ENCODE results near the gene ZCWPW1. TPM values are rescaled to one million over a fixed set of nuclear protein-coding genes. Genes with fewer than 3 reads are reported as not detected.

Gene ZCWPW1
- total RNA-seq, 3 donors from 2014 or later, result 3.9 to 12.6 (median 8.6) TPM

DNA sequence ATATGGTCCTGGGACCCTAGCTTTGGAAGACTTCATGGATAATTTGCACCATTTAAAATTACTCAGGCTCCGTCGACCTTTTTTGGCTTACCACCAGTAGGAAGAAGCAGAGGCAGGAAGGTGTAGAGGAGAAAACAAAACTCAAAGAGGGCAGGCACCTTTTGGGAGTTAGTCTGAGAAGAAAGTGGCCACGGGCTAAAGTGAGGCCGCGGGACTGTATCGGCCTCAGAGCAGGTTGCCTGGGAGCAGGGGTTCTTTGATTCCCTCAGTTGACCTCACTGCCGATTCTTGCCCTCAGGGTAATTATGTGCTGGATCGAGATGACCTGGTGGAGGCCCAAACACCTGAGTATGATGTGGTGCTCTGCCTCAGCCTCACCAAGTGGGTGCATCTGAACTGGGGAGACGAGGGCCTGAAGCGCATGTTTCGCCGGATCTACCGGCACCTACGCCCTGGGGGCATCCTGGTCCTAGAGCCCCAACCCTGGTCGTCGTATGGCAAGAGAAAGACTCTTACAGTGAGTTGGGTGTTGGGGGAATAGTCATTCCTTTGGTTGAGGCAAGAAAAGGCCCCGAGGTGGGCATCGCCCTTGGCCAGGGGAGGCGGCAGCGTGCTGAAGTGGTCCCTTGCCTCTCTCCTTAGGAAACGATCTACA, 4.2 kb upstream of the ZCWPW1 start:
- peak overlapping the region; percentile 76 to 99 for H3K27ac ChIP-seq
- H3K4me3 ChIP-seq, result peak overlapping the region in 1 of 3 donors; percentile 98
- H3K4me1 ChIP-seq, result peaks cover 8 to 33% of the 10 kb centered on the region in 2 donors
- no peaks in the 10 kb centered on the region for H3K36me3 ChIP-seq
- intact Hi-C loops (cut with DNase I; ENCODE audit: low total_unique reads), result no loop called here
- no peaks in the 10 kb centered on the region for H3K27me3 ChIP-seq
- no peak for DNase-seq (ENCODE audit: low spot score in 2 of 2)
- no peak for TF ChIP-seq POLR2A (IDR thresholded peaks at IDR 0.05)
- TF ChIP-seq POLR2AphosphoS5 (IDR thresholded peaks at IDR 0.05), result no peak
- TF ChIP-seq CTCF (IDR thresholded peaks at IDR 0.05), result no peak
- H3K9me3 ChIP-seq, result no peaks in the 10 kb centered on the region

DNA sequence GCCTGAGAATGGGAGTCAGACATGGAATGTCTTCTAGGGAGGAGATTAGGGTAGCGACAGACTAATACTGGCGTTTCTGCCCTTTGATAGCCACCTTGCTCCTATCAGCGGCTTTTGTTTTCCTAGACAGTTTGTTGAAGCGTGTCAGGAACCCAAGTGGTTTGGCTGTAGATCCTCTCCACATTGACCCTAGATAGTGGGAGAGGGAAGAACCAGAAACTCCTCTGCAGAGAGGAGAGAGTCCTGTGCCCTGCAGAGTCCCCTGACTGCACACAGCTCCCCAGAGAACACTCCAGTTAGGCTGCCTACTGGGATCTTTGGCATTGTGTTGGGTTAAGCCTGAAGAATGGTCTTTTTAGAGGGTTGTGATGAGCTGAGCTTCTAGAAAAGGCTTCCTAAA, 3.5 kb upstream of the ZCWPW1 start:
- TF ChIP-seq POLR2AphosphoS5 (IDR thresholded peaks at IDR 0.05) (no peak), POLR2A (IDR thresholded peaks at IDR 0.05) (no peak), CTCF (IDR thresholded peaks at IDR 0.05) (no peak)
- H3K27me3 ChIP-seq, result no peaks in the 10 kb centered on the region
- DNase-seq (ENCODE audit: low spot score in 2 of 2), result no peak
- H3K27ac ChIP-seq, result peak overlapping the region; percentile 99 to 100
- no peaks in the 10 kb centered on the region for H3K36me3 ChIP-seq
- H3K4me1 ChIP-seq, result peaks cover 8 to 33% of the 10 kb centered on the region in 2 donors
- H3K4me3 ChIP-seq, result peak overlapping the region in 1 of 3 donors; percentile 98
- H3K9me3 ChIP-seq, result no peaks in the 10 kb centered on the region
- intact Hi-C loops (cut with DNase I; ENCODE audit: low total_unique reads), result no loop called here

- H3K27me3 ChIP-seq, result no peaks in the 10 kb centered on the region
- peak overlapping the region in 2 of 3 donors; percentile 88 to 98 for H3K4me3 ChIP-seq
- H3K4me1 ChIP-seq, result peaks cover 8 to 33% of the 10 kb centered on the region in 2 donors
- peak overlapping the region; percentile 99 to 100 for H3K27ac ChIP-seq
- H3K36me3 ChIP-seq, result no peaks in the 10 kb centered on the region
- no peak for DNase-seq (ENCODE audit: low spot score in 2 of 2)
- no peak for TF ChIP-seq POLR2A (IDR thresholded peaks at IDR 0.05)
- TF ChIP-seq POLR2AphosphoS5 (IDR thresholded peaks at IDR 0.05), result no peak
- no peak for TF ChIP-seq CTCF (IDR thresholded peaks at IDR 0.05)
- intact Hi-C loops (cut with DNase I; ENCODE audit: low total_unique reads), result no loop called here
- H3K9me3 ChIP-seq, result no peaks in the 10 kb centered on the region
These were observed 2.8 kb upstream of the ZCWPW1 start for GRCh38 chr7:100431286-100431735.

DNA sequence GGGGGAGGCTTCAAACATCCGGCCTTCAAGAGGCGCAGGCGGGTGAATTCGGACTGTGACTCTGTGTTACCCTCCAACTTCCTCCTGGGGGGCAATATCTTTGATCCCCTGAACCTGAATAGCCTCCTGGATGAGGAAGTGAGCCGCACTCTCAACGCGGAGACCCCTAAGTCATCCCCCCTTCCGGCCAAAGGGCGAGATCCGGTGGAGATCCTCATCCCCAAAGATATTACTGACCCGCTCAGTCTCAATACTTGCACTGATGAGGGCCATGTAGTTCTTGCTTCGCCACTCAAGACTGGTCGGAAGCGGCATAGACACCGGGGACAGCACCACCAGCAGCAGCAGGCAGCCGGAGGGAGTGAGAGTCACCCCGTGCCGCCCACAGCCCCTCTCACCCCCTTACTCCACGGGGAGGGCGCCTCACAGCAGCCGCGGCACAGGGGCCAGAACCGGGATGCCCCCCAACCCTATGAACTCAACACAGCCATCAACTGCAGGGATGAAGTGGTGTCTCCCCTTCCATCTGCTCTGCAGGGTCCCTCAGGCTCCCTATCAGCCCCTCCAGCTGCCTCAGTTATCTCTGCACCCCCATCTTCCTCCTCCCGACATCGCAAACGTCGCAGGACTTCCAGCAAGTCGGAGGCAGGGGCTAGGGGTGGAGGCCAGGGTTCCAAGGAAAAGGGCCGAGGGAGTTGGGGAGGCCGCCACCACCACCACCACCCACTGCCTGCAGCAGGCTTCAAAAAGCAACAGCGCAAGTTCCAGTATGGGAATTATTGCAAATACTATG, 2.2 kb upstream of the ZCWPW1 start:
- no peaks in the 10 kb centered on the region for H3K9me3 ChIP-seq
- peak overlapping the region; percentile 99 to 100 for H3K27ac ChIP-seq
- DNase-seq (ENCODE audit: low spot score in 2 of 2), result no peak
- no peaks in the 10 kb centered on the region for H3K27me3 ChIP-seq
- no peaks in the 10 kb centered on the region for H3K36me3 ChIP-seq
- H3K4me3 ChIP-seq, result peak overlapping the region; percentile 85 to 98 (median 88)
- no peak for TF ChIP-seq POLR2A (IDR thresholded peaks at IDR 0.05)
- no peak for TF ChIP-seq POLR2AphosphoS5 (IDR thresholded peaks at IDR 0.05)
- TF ChIP-seq CTCF (IDR thresholded peaks at IDR 0.05), result no peak
- H3K4me1 ChIP-seq, result peaks cover 8 to 33% of the 10 kb centered on the region in 2 donors
- intact Hi-C loops (cut with DNase I; ENCODE audit: low total_unique reads), result no loop called here
